Measurements from ENCODE around the gene CDH12.

DNA sequence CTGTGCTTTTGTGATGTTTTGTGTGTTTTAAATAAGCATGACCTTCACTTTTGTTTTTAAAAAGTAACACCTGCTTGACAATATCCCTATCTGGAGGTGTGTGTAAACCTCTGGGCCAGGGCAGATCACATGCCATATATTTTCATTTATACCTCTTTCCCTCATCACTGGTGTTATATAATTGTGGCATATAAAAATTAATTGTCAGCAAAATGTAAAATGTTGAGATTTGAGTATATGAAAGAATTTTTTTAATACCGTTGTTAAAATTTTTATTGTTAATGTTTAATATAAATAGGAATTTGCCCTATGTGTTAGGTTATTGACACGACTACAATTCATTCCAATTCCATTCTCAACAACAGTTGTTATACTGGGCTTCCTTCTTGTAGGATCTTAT lies 6.5 kb downstream of the CDH12 start:
- TF ChIP-seq, protein P1, sequence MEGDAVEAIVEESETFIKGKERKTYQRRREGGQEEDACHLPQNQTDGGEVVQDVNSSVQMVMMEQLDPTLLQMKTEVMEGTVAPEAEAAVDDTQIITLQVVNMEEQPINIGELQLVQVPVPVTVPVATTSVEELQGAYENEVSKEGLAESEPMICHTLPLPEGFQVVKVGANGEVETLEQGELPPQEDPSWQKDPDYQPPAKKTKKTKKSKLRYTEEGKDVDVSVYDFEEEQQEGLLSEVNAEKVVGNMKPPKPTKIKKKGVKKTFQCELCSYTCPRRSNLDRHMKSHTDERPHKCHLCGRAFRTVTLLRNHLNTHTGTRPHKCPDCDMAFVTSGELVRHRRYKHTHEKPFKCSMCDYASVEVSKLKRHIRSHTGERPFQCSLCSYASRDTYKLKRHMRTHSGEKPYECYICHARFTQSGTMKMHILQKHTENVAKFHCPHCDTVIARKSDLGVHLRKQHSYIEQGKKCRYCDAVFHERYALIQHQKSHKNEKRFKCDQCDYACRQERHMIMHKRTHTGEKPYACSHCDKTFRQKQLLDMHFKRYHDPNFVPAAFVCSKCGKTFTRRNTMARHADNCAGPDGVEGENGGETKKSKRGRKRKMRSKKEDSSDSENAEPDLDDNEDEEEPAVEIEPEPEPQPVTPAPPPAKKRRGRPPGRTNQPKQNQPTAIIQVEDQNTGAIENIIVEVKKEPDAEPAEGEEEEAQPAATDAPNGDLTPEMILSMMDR (IDR thresholded peaks at IDR 0.05; ENCODE audit: insufficient read depth, low read length, poor library complexity, severe bottlenecking) = no peak
- no peak for TF ChIP-seq EZH2phosphoT487 (conservative IDR thresholded peaks at IDR 0.05; ENCODE audit: low read length)
